Measurements from ENCODE around the gene REEP1.
"Not testable (repeated sequence)": the region's sequence is repeated elsewhere in the genome, so short reads cannot be mapped to it uniquely, and the experiment has no call there.

The REEP1 gene

DNA sequence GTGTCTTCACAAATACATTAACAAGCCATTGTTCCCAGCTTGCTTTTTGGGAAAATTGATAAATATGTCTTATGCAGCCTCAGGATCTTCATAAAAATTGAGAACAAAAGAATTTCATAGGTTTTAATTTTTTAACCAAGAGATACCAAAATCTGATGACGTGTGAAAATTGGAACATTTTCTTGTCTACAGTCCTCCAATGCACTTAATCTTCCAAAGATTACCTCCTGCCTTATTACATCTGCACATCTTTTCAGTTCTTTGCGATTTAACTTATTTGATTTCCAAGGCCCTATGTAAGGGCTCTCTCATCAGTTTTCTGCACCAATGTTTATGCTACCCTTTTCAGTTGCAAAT is 135.1 kb downstream of the REEP1 start:
- H3K4me1 ChIP-seq (ENCODE audit: insufficient read depth, insufficient read length) = no peaks in the 10 kb centered on the region
- DNase-seq (ENCODE audit: low read depth, low spot score) = no peak
- no peaks in the 10 kb centered on the region for H3K27me3 ChIP-seq (ENCODE audit: insufficient read depth, insufficient read length)
- no peak overlapping the region for H3K4me3 ChIP-seq (ENCODE audit: insufficient read length, low read depth)
- no peaks in the 10 kb centered on the region for H3K9me3 ChIP-seq (ENCODE audit: insufficient read depth, low read length)
- H3K9ac ChIP-seq (ENCODE audit: insufficient read length, low read depth) = no peak overlapping the region
- no peak for TF ChIP-seq ZNF274 (IDR thresholded peaks at IDR 0.05; ENCODE audit: low read depth, low read length)
- TF ChIP-seq SUZ12 (IDR thresholded peaks at IDR 0.05; ENCODE audit: extremely low read depth, insufficient read depth, insufficient read length) = no peak
- peaks cover 19% of the 10 kb centered on the region for H3K36me3 ChIP-seq (ENCODE audit: insufficient read depth, insufficient read length, low read length)

DNA sequence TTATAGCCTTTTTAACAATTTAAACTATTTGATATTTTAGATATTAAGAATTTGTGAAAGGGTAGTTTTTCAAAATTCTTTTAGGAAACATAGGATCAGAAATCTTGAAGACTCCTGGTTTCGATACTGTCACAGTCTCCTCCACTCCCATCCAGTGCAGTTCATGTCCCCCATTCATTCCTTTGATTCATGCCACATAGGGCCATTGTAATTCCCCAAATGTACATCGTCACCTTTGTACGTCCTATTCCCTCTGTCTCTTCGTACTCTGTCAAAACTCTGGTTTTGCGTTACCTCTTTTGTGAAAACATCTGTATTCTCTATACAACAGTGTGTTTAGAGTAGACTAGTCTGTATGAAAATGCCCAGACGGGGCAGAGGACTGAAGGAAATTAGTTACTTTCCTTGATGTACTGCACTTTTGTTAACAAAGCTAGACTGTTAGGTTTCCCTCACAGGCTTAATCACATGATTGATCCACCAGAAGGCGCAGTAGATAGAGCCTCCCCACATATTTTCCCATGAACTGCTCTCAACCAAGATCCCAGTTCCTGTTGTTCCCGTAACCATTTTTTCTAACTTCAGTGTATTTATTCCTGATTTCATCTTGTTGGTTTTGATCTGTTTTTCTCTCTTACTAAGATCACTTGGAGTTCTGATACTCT is 135.6 kb downstream of the REEP1 start:
- H3K4me3 ChIP-seq (ENCODE audit: insufficient read length, low read depth) = no peak overlapping the region
- H3K36me3 ChIP-seq (ENCODE audit: insufficient read depth, insufficient read length, low read length) = peaks cover 15% of the 10 kb centered on the region
- no peak overlapping the region for H3K9ac ChIP-seq (ENCODE audit: insufficient read length, low read depth)
- H3K27me3 ChIP-seq (ENCODE audit: insufficient read depth, insufficient read length) = no peaks in the 10 kb centered on the region
- TF ChIP-seq ZNF274 (IDR thresholded peaks at IDR 0.05; ENCODE audit: low read depth, low read length) (no peak), SUZ12 (IDR thresholded peaks at IDR 0.05; ENCODE audit: extremely low read depth, insufficient read depth, insufficient read length) (no peak), YY1 (IDR thresholded peaks at IDR 0.05; ENCODE audit: insufficient read depth, insufficient read length) (no peak)
- no peaks in the 10 kb centered on the region for H3K9me3 ChIP-seq (ENCODE audit: insufficient read depth, low read length)
- H3K4me1 ChIP-seq (ENCODE audit: insufficient read depth, insufficient read length) = no peaks in the 10 kb centered on the region
- no peak for DNase-seq (ENCODE audit: low read depth, low spot score)

DNA sequence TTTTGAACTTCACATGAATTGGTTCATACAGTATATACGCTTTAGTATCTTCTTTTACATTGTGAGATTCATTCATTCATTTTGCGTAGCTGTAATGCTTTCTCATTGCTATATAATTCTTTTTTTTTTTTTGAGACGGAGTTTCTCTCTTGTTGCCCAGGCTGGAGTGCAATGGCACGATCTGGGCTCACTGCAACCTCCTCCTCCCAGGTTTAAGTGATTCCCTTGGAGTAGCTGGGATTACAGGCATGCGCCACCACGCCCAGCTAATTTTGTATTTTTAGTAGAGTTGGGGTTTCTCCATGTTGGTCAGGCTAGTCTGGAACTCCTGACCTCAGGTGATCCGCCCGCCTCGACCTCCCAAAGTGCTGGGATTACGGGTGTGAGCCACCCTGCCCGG is 136.9 kb downstream of the REEP1 start:
- DNase-seq (ENCODE audit: low read depth, low spot score); H3K9ac ChIP-seq (ENCODE audit: insufficient read length, low read depth); H3K4me1 ChIP-seq (ENCODE audit: insufficient read depth, insufficient read length); H3K27me3 ChIP-seq (ENCODE audit: insufficient read depth, insufficient read length); H3K9me3 ChIP-seq (ENCODE audit: insufficient read depth, low read length); H3K36me3 ChIP-seq (ENCODE audit: insufficient read depth, insufficient read length, low read length): not testable (repeated sequence)
- peak overlapping the region; percentile 88 for H3K4me3 ChIP-seq (ENCODE audit: insufficient read length, low read depth)

DNA sequence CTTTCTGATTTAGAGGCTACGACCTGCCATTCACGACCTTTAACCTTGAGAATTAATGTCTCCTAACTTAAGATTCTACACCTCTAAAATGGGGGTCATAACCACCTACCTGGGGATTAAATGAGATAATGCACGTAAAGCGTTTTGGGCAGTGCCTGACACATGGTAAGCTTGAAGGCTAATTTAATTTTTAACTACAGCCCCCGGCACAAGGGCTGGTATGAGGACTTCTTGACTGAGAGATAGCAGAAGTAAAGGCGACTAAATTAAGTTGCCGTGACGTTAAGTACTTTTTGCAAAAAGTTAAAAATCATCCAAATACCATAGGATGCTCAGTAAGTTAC is 137.6 kb downstream of the REEP1 start:
- no peak for DNase-seq (ENCODE audit: low read depth, low spot score)
- Histone ChIP-seq H3K36me3 (ENCODE audit: insufficient read depth, insufficient read length, low read length) (peaks cover 3% of the 10 kb centered on the region), H3K4me1 (ENCODE audit: insufficient read depth, insufficient read length) (no peaks in the 10 kb centered on the region), H3K9me3 (ENCODE audit: insufficient read depth, low read length) (no peaks in the 10 kb centered on the region), H3K27me3 (ENCODE audit: insufficient read depth, insufficient read length) (no peaks in the 10 kb centered on the region), H3K4me3 (ENCODE audit: insufficient read length, low read depth) (peak overlapping the region; percentile 88), H3K9ac (ENCODE audit: insufficient read length, low read depth) (peak overlapping the region; percentile 95)
- TF ChIP-seq ZNF274 (IDR thresholded peaks at IDR 0.05; ENCODE audit: low read depth, low read length) (no peak), YY1 (IDR thresholded peaks at IDR 0.05; ENCODE audit: insufficient read depth, insufficient read length) (no peak), SUZ12 (IDR thresholded peaks at IDR 0.05; ENCODE audit: extremely low read depth, insufficient read depth, insufficient read length) (no peak)

- Histone ChIP-seq H3K4me1 (ENCODE audit: insufficient read depth, insufficient read length) (no peaks in the 10 kb centered on the region), H3K9me3 (ENCODE audit: insufficient read depth, low read length) (no peaks in the 10 kb centered on the region), H3K4me3 (ENCODE audit: insufficient read length, low read depth) (peak overlapping the region; percentile 94), H3K36me3 (ENCODE audit: insufficient read depth, insufficient read length, low read length) (peaks cover 17% of the 10 kb centered on the region), H3K9ac (ENCODE audit: insufficient read length, low read depth) (peak overlapping the region; percentile 91), H3K27me3 (ENCODE audit: insufficient read depth, insufficient read length) (no peaks in the 10 kb centered on the region)
- no peak for DNase-seq (ENCODE audit: low read depth, low spot score)
- TF ChIP-seq ZNF274 (IDR thresholded peaks at IDR 0.05; ENCODE audit: low read depth, low read length) (no peak), SUZ12 (IDR thresholded peaks at IDR 0.05; ENCODE audit: extremely low read depth, insufficient read depth, insufficient read length) (no peak), YY1 (IDR thresholded peaks at IDR 0.05; ENCODE audit: insufficient read depth, insufficient read length) (no peak)
Measured at GRCh38 chr2:86195808-86196387, 141.5 kb downstream of the REEP1 start.

GRCh38 chr2:86195055-86195807 is 142.2 kb downstream of the REEP1 start, which contains the start of gene IMMT:
IMMT (minus strand) TSS chr2:86195462; CDS start chr2:86195382, 80 bp downstream.
- Histone ChIP-seq H3K27me3 (ENCODE audit: insufficient read depth, insufficient read length) (no peaks in the 10 kb centered on the region), H3K9ac (ENCODE audit: insufficient read length, low read depth) (peak within 1 kb of the TSS; percentile 98), H3K9me3 (ENCODE audit: insufficient read depth, low read length) (no peaks in the 10 kb centered on the region), H3K4me1 (ENCODE audit: insufficient read depth, insufficient read length) (no peaks in the 10 kb centered on the region), H3K36me3 (ENCODE audit: insufficient read depth, insufficient read length, low read length) (peaks cover 19% of the 10 kb centered on the region), H3K4me3 (ENCODE audit: insufficient read length, low read depth) (peak within 1 kb of the TSS; percentile 94)
- TF ChIP-seq SUZ12 (IDR thresholded peaks at IDR 0.05; ENCODE audit: extremely low read depth, insufficient read depth, insufficient read length) (no peak), ZNF274 (IDR thresholded peaks at IDR 0.05; ENCODE audit: low read depth, low read length) (no peak), YY1 (IDR thresholded peaks at IDR 0.05; ENCODE audit: insufficient read depth, insufficient read length) (no peak)
- DNase-seq (ENCODE audit: low read depth, low spot score) = peak; percentile 97

GRCh38 chr2:86194751-86195054 is 142.7 kb downstream of the REEP1 start:
- Histone ChIP-seq H3K4me3 (ENCODE audit: insufficient read length, low read depth) (peak overlapping the region; percentile 94), H3K9ac (ENCODE audit: insufficient read length, low read depth) (peak overlapping the region; percentile 98), H3K27me3 (ENCODE audit: insufficient read depth, insufficient read length) (no peaks in the 10 kb centered on the region), H3K9me3 (ENCODE audit: insufficient read depth, low read length) (no peaks in the 10 kb centered on the region), H3K36me3 (ENCODE audit: insufficient read depth, insufficient read length, low read length) (peaks cover 25% of the 10 kb centered on the region), H3K4me1 (ENCODE audit: insufficient read depth, insufficient read length) (no peaks in the 10 kb centered on the region)
- TF ChIP-seq ZNF274 (IDR thresholded peaks at IDR 0.05; ENCODE audit: low read depth, low read length) = no peak
- TF ChIP-seq SUZ12 (IDR thresholded peaks at IDR 0.05; ENCODE audit: extremely low read depth, insufficient read depth, insufficient read length) = no peak
- no peak for TF ChIP-seq YY1 (IDR thresholded peaks at IDR 0.05; ENCODE audit: insufficient read depth, insufficient read length)
- DNase-seq (ENCODE audit: low read depth, low spot score) = peak; percentile 94
